ENCODE measurements around the gene PRSS23.
"Not testable (repeated sequence)": the region's sequence is repeated elsewhere in the genome, so short reads cannot be mapped to it uniquely, and the experiment has no call there.

Gene PRSS23, protein sequence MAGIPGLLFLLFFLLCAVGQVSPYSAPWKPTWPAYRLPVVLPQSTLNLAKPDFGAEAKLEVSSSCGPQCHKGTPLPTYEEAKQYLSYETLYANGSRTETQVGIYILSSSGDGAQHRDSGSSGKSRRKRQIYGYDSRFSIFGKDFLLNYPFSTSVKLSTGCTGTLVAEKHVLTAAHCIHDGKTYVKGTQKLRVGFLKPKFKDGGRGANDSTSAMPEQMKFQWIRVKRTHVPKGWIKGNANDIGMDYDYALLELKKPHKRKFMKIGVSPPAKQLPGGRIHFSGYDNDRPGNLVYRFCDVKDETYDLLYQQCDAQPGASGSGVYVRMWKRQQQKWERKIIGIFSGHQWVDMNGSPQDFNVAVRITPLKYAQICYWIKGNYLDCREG

DNA sequence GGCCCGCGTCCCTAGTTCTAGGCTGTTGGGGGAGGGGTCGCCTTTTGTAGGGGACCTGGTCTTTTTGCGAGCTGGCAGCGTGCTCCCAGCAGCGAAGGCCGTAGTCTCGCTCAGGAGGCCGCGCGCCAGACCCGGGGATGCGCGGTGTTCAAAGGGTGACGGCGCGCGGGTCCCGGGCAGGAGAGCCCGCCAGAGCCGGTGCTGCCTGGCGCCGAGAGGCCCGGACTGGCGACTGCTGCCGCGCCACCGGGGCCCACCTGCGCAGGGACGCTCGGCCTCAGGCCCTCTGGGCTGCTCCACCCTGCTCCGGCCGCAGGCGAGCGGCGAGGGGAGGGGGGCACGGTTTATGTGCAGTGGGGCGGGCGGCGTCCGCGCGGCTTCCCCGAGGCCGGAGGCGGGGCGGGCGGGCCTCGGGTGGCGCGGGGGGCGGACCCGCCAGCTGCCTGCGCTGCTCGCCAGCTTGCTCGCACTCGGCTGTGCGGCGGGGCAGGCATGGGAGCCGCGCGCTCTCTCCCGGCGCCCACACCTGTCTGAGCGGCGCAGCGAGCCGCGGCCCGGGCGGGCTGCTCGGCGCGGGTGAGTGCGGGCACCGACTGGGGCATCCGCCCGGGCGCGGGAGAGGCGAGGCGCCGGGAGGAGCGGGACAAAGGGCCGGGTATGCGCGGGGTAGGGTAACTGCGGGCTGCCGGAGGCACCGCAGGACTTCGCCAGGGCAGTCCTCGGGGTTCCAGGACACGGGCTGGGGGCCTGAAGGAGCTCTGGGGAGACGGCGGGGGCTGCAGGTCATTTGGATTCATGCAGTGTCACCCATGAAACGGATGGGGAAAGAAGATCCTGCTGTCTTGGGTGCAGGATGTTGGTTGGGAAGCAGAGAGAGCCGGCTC, at the start of gene PRSS23:
TSS of gene PRSS23 (plus strand) at position 467 of the 884 bp plus-strand sequence. CDS start 7,102 bp downstream, outside the sequence.
- DNase-seq: peak; percentile 34

- no peak for DNase-seq
Observed at GRCh38 chr11:86753459-86753858, 46.9 kb upstream of the PRSS23 start.

DNA sequence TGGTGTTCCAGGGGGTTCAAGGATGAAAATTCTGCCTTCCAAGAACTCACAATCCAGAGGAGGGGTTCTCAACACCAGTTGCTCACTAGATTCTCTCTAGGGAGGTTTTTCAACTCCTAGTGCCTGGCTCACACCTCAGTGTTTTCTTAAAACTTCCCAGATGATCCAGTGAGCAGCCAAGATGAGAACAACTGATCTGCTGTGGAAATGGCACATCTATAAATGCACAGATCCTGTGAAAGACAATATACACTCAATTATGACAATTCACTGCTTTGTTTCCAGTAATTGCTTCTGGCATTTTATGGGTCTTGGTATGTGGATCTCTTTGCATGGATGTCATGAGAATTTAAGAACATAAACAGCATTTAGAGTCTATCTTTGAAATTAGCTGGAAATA, 45.2 kb upstream of the PRSS23 start:
- DNase-seq: no peak

GRCh38 chr11:86758171-86758570, 42.2 kb upstream of the PRSS23 start:
- no peak for DNase-seq

GRCh38 chr11:86760577-86760976, 39.8 kb upstream of the PRSS23 start:
- no peak for DNase-seq

DNA sequence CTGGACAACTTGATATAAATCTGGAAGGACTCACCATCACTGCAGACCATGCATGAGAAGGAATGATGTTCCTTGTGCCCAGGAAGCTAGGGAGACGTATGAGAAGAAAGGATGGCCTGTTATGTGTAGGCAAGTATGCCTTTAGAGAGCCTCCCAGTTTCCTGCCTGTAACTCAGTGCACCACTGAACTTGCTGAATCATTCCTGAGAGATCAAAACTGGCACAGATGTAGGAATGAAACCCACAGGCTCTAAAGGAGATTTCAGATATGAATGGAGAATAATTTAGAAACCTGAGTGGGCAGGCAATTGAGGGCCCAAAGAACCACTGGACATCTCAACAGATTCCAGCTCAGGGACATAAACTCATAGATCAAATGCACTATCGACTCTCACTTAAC, 38.4 kb upstream of the PRSS23 start:
- DNase-seq: peak; percentile 33

GRCh38 chr11:86765203-86765602, 35.1 kb upstream of the PRSS23 start:
- DNase-seq: no peak

GRCh38 chr11:86765878-86766277, 34.5 kb upstream of the PRSS23 start:
- DNase-seq: no peak

DNA sequence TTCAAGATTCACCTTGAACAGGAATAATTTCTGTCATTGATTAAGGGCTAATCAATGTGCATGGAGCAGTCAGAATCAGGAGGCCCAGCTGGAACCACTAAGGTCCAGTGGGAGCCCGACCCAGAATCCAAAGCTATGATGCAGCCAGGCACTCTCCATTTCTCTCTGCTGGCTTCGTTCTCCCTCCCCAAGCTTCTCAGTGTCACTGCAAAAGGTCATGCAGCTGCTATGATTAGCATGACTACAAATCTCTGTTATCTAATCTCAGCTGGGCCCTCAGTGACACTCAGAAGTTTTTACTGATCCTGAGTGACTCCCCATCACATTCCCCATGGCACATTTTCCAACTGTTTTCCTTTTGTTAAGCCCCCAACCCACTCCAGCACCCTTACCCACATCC, 31.1 kb upstream of the PRSS23 start:
- no peak for DNase-seq

DNA sequence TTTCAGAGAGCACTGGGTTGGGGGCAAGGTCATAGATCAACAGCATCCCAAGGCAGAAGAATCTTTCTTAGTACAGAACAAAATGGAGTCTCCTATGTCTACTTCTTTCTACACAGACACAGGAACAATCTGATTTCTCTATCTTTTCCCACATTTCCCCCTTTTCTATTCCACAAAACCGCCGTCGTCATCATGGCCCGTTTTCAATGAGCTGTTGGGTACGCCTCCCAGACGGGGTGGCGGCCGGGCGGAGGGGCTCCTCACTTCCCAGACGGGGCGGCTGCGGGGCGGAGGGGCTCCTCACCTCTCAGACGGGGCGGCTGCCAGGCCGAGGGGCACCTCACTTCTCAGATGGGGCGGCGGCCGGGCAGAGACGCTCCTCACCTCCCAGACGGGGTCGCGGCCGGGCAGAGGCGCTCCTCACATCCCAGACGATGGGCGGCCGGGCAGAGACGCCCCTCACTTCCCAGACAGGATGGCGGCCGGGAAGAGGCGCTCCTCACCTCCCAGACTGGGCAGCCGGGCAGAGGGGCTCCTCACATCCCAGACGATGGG, 29.8 kb upstream of the PRSS23 start:
- not testable (repeated sequence) for DNase-seq

- no peak for DNase-seq
Observed at GRCh38 chr11:86772999-86773398, 27.3 kb upstream of the PRSS23 start.

- DNase-seq: no peak
Observed at GRCh38 chr11:86773513-86774252, 26.7 kb upstream of the PRSS23 start.

GRCh38 chr11:86774417-86774816, 25.9 kb upstream of the PRSS23 start:
- no peak for DNase-seq

GRCh38 chr11:86775361-86775760, 25.0 kb upstream of the PRSS23 start:
- no peak for DNase-seq

DNA sequence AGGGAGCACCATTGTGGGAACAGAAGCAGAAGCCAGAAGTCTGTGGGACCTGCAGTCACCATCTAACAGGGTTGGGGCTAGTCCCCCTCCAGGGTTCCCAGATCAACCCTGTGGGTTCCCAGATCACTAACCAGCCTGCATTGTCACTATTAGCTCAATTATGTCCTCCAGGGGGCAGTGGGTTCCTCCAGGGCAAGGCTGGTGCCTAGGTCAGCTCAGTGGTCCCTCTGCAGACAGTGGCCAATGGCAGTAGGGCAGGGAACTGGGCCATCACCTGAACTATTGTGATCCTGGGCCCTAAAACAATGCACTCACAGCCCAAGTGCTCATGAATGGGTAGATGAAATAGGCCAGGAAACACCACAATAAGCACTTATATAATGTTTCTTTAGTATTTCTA, 18.8 kb upstream of the PRSS23 start:
- no peak for DNase-seq

GRCh38 chr11:86782742-86783141, 17.6 kb upstream of the PRSS23 start:
- DNase-seq: no peak

DNA sequence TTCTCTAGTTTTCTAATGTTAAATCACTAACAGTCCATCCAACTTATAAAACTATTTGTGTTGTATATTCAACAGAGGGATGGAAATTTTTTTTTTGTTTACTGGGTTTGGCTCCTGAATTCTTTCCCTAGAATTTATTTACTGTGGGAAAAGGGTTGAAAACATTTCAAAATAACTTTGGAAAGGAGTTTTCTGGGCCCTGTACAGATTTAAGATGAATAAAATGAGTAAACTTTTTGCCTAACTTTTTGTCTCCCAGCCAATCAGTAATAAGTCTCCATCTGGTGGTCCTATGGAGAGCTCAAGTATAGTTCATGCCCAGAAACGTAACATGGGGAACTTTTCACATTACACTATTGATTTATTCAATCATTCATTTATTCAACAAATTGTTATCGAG, 16.7 kb upstream of the PRSS23 start:
- no peak for DNase-seq

DNA sequence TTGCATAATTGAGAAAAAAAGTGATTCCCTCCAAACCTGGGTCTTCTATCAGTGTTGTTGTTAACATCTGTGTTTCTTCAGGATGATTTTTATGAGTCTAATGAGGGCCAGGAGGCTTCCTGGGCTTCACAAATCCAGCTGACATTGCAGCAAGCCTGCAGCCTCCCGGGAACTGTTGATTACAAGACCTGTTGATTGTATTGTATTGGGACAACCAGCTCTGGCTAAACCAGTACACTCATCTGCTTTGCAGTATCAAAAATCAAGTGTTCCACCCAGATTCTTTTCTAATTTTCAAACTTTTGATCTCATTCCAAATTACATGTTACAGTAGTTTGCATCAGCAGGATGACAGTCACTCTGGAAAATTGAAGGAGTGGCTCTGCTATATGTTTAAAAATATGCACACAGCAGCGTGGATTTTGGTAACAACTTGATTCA, 16.1 kb upstream of the PRSS23 start:
- no peak for DNase-seq

DNA sequence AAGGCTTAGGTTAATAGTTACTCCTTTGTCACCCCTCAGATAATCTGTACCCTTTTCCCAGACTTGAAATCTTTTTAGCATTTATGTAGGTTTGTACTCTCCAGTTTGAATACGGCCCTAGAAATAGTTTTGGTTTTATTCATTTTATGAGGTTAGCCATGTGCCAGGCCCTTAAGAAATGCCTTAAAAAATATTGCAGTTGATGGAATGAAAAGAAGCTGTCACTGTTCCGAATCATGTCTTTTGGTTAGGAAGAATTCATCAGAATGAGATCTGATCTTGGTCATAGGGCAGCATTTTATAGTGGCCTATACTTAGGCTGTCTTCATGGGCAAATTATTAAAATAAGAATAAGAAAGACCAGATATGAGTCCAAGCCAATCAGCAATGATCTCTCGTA, 14.8 kb upstream of the PRSS23 start:
- no peak for DNase-seq

GRCh38 chr11:86787018-86787536, 13.3 kb upstream of the PRSS23 start:
- DNase-seq: no peak

DNA sequence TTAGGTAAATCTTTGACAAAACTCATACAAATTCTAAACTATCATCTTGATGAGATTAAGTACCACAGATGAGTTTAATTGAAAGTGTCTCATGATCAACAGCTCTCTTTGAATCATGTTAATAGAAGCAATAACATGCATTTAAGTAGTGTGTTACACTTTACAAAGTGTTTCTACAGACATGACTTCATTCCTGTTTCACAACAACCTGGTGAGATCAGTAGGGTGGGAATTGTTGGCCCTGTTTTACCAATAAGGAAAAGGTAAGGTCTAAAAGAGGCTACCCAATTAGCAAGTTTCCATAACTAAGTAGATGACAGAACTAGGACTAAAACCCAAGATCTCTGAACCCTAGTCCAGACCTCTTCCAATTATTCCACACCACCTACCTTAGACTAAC, 12.7 kb upstream of the PRSS23 start:
- DNase-seq: no peak

DNA sequence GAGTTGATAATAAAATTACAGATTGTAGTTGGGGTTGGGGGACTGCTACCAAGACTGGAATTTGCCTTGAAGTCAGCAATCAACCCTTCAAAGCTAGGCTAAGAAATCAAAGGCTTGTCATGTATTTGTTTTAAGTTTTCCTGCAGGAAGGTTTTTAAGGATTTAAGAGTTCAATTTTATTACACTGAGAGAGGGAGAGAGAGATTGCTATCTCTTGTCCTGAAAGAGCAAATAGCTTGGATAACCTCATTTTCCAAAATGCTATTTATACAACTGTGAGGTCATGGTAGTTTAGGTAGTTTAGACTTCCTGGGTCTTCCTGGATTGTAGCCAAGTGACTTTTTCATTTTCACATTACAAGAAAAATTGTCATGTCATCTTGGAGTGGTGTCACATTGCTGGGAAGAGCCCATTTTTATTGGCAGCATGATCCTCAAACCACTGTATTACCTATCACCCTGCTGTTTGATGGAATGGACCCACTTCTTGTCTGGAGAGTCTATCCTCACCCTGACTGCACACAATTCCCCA, 10.1 kb upstream of the PRSS23 start:
- no peak for DNase-seq
